Memory B cell (primary cell): ENCODE data around the gene TBC1D8.

ENCODE experiments used
- ATAC-seq: fragments of 150-1000 bp; cut with Tn5 transposase; 2 replicates; pipeline ENCODE4 v1.10.0; 2021; ENCODE audit warnings: low read depth, mild to moderate bottlenecking, moderate library complexity
- DNase-seq, 2 donors: peaks; one replicate each; pipeline ENCODE4 v3.0.0; 2022; ENCODE audit warnings: low spot score in 2 of 2
- H3K27ac Mint-ChIP-seq: one replicate; pipeline ENCODE4 v1.8.0; 2022; ENCODE audit warnings: mild to moderate bottlenecking, moderate library complexity, mixed read lengths
- H3K27me3 Mint-ChIP-seq: one replicate; pipeline ENCODE4 v1.8.0; 2022; ENCODE audit warnings: mixed read lengths
- H3K36me3 Mint-ChIP-seq: one replicate; pipeline ENCODE4 v1.8.0; 2022; ENCODE audit warnings: mild to moderate bottlenecking, mixed read lengths
- H3K4me1 Mint-ChIP-seq: one replicate; pipeline ENCODE4 v1.8.0; 2022; ENCODE audit warnings: mixed read lengths
- H3K4me3 Mint-ChIP-seq: one replicate; pipeline ENCODE4 v1.8.0; 2022; ENCODE audit warnings: mild to moderate bottlenecking, moderate library complexity, mixed read lengths
- H3K9me3 Mint-ChIP-seq: one replicate; pipeline ENCODE4 v1.8.0; 2022; ENCODE audit warnings: mixed read lengths

Gene TBC1D8

DNA sequence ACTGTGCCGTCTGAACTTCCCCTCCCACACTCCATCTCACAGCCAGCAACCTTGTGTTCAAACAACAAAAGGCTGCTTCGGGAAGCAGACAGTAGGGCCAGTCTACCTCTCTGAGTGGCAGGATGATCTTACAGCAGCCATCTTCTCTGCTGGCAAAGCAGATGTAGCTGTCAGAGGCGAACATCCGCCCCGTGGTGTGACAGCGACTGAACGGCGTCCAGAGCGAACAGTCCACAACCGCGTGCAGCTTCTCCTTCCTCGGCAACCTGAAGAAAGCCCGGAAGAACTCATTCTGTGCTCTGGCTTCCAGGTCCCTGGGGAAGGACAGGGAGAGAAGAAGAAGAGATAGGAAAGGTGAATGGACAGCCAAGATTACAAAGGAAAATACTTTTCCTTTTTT, 111.1 kb downstream of the TBC1D8 start:
- H3K27ac Mint-ChIP-seq: no peak overlapping the region
- H3K36me3 Mint-ChIP-seq: peaks cover 3% of the 10 kb centered on the region
- no peak for DNase-seq

DNA sequence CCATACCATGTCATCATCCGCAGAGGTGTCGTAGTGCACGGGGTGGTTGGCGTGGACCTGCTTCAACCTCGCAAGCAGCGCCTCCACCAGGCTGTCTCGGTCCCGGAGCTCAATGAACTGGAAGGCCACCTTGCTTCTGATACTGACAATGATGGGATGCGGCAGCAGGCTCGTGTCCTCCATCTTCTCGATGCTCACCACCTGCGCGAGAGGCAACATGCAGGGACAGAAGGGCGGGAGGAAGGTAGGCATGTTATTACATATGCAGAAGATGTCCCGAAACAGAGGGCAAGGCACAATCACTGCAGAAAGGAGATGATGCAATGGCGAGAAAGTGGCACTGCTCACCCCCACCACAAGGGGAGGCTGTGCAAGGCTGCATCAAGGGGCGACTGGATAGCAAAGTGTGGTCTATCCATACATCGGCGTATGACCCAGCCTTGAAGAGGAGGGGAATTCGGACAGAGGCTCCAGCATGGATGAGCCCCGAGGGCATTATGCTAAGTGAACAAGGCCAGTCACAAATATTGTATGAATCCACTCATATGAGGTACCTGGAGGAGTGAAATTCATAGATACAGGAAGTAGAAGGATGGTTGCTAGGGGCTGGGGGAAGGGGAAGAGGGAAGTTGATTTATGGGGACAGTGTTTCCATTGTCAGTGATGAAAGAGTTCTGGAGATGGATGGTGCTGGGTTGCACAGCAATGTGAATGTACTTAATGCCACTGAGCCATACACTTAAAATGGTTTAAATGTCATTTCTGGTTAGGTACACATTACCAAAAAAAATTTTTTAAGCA, 112.5 kb downstream of the TBC1D8 start:
- no peak overlapping the region for H3K27ac Mint-ChIP-seq
- ATAC-seq: no peak
- no peaks in the 10 kb centered on the region for H3K27me3 Mint-ChIP-seq
- no peaks in the 10 kb centered on the region for H3K9me3 Mint-ChIP-seq
- H3K4me3 Mint-ChIP-seq: no peak overlapping the region
- H3K4me1 Mint-ChIP-seq: peaks cover 8% of the 10 kb centered on the region
- peaks cover 3% of the 10 kb centered on the region for H3K36me3 Mint-ChIP-seq
- DNase-seq: no peak

More for the DNA sequence above, 111.1 kb downstream of the TBC1D8 start:
- no peaks in the 10 kb centered on the region for H3K27me3 Mint-ChIP-seq
- no peaks in the 10 kb centered on the region for H3K9me3 Mint-ChIP-seq
- no peak for ATAC-seq
- H3K4me3 Mint-ChIP-seq: no peak overlapping the region
- H3K4me1 Mint-ChIP-seq: peaks cover 15% of the 10 kb centered on the region

DNA sequence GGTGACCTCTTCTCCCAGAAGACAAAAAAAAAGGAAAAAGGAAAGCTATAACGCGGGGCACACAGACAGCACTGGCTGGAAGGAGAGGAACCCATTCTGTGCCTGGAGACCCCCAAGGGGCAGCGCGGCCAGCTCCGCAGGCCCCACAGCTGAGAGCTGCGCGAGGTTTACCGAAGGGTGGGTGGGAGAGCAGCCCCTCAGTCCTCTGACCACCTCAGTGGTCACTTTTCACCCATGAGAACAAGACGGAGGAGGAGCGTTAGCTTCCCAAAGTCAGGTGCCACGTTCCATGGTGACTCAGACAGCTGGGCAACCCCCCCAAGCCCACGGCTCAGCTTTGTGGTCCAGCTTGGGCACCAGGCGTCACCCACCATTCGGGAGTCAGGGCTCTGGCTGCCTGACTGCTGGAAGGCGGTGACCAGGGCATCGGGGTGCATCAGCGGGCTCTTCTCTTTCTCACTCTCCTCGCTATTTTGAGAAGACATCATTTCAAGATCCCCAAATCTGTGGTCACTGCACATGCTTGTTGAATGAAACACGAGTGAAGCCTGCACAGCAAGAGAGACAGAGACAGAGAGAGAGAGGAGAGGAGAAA, 113.9 kb downstream of the TBC1D8 start:
- H3K4me3 Mint-ChIP-seq: no peak overlapping the region

DNA sequence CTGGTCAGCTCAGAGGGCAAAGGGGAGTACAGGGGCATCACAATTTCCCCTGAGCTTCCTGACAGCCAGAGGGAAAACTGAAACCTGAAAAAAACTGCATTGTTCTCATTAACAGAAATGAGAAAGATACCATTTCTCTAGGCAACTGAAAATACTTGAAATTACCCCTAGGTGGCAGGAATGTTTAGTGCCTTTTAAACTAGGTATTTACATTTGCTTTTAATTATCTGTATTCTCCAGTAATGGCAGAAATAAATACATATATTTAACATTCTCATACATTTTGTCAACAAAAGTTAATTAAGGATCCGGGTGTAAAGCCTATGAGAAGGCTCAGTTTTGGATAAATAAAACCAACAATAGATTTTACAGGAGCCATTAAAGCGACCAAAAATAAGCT, 114.6 kb downstream of the TBC1D8 start:
- Mint-ChIP-seq H3K36me3 (peaks cover 3% of the 10 kb centered on the region), H3K27me3 (no peaks in the 10 kb centered on the region), H3K9me3 (no peaks in the 10 kb centered on the region), H3K27ac (no peak overlapping the region), H3K4me1 (peaks cover 8% of the 10 kb centered on the region), H3K4me3 (no peak overlapping the region)
- DNase-seq: no peak
- no peak for ATAC-seq

More for the DNA sequence above, 113.9 kb downstream of the TBC1D8 start:
- Mint-ChIP-seq H3K4me1 (peaks cover 8% of the 10 kb centered on the region), H3K36me3 (peaks cover 3% of the 10 kb centered on the region), H3K27ac (no peak overlapping the region), H3K9me3 (no peaks in the 10 kb centered on the region), H3K27me3 (no peaks in the 10 kb centered on the region)
- ATAC-seq: no peak
- DNase-seq: no peak

DNA sequence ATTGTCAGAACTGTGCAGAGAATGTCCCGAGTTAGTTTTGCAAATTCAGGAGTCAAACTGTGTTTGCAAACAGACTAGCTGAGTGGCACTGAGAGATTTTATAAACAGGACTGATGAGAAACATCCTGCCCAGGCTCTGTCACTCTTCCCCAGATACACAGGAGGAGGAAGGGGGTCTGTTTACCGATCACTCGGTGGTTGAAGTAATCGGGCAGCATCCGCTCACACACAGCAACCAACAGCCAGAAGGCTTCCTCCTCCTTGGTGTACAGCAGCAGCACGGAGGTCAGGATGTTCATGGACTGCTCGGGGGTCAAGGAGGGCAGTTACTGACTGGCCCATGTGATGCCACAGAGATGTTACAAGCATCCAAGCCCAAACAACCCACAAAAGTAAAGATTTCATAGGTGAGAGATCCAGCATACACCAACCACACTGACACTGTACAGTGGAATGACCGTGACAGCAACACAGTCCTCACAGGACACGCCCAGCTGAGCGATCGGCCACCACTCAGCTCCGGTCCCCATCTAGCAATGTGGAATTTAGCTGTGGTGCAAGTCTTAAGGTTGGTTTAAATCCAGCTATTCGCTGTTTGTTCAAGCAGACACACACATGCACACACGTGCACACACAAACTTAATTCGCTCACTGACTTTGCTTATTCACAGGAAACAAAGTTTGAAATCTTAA, 119.0 kb downstream of the TBC1D8 start:
- Mint-ChIP-seq H3K4me3 (no peak overlapping the region), H3K4me1 (no peaks in the 10 kb centered on the region), H3K36me3 (no peaks in the 10 kb centered on the region), H3K27me3 (no peaks in the 10 kb centered on the region), H3K9me3 (no peaks in the 10 kb centered on the region), H3K27ac (no peak overlapping the region)
- DNase-seq (no peak), ATAC-seq (no peak)

DNA sequence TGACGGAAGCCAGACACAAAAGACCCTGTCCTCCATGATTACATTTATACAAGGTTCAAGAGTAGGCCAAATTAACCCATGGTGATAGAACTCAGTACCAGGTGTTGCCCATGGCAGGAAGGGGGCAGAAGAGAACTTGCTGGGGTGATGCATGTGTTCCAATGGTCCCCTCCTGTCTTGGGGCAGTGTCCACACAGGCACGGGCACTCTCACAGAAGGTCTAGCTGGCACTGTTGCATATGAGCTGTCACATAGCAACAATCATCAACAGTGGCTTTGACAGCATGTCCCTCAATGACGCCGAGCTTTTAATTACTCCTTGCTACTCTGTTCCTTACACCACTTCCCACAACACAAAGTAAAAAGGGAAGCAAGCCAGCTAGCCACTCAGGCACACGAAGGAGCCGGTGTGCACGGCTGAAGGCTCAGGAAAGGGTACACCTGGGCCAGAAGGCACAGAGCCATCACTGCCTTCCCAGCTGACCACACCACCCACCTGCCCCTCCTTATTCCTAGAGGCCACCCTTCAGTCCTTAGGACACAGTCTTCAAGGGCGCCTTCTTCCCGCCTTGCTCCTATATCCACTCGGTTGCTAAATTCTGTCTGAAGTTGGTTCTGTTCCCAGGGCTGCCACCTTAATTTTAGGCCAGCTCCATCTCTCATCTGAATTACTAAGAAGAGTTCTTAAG, 120.2 kb downstream of the TBC1D8 start:
- Mint-ChIP-seq H3K27ac (no peak overlapping the region), H3K4me1 (no peaks in the 10 kb centered on the region), H3K36me3 (no peaks in the 10 kb centered on the region), H3K9me3 (no peaks in the 10 kb centered on the region), H3K4me3 (no peak overlapping the region), H3K27me3 (no peaks in the 10 kb centered on the region)
- DNase-seq: no peak
- ATAC-seq: no peak

DNA sequence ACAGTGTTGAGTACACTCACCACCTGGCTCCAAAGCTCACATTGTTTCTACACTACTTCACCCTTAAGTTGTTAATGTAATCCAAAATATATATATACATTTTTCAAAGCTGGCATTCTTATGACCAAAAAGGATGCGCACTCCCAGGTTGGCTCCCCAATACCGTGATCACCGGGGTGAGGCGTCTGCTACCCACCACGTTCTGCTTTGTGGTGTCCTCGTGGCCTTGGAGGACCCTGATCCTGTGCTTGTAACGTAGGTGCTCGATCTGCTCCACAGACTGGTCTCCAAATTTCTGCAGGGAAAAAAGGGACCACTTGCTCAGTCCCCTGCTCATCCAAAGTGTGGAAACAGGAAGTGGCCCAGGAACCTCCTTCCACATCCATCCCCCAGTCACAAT, 123.3 kb downstream of the TBC1D8 start:
- Mint-ChIP-seq H3K4me1 (no peaks in the 10 kb centered on the region), H3K27ac (no peak overlapping the region), H3K4me3 (no peak overlapping the region), H3K36me3 (no peaks in the 10 kb centered on the region), H3K27me3 (no peaks in the 10 kb centered on the region), H3K9me3 (no peaks in the 10 kb centered on the region)
- DNase-seq (no peak), ATAC-seq (no peak)

DNA sequence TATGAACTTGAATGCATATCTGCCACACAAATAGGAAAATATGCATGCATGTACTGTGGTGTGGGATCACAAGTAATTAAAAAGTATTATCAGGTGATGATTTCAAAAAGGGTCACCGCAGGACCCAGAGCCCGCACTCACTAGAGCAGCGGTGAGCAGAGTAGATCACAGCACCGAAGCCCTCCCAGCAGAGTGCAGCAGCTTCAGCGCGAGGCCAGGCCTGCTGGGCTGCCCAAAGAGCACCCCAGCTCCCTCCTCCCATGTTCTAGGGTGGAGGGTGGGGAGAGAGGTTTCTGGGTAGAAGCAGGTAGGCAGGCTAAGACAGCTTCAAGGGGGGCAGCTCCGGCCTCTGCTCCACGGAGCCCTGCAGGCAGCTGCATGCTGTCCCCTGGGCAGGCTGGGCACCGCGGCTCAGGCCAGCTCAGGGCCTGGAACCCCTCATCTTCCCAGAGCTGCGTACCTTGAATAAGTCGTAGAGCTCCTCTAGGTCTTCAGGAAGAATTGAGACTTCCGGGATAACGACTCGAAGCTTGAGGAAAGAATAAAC, 124.2 kb downstream of the TBC1D8 start:
- Mint-ChIP-seq H3K4me3 (no peak overlapping the region), H3K27me3 (no peaks in the 10 kb centered on the region), H3K27ac (no peak overlapping the region), H3K4me1 (no peaks in the 10 kb centered on the region), H3K9me3 (no peaks in the 10 kb centered on the region), H3K36me3 (no peaks in the 10 kb centered on the region)
- ATAC-seq (no peak), DNase-seq (no peak)

DNA sequence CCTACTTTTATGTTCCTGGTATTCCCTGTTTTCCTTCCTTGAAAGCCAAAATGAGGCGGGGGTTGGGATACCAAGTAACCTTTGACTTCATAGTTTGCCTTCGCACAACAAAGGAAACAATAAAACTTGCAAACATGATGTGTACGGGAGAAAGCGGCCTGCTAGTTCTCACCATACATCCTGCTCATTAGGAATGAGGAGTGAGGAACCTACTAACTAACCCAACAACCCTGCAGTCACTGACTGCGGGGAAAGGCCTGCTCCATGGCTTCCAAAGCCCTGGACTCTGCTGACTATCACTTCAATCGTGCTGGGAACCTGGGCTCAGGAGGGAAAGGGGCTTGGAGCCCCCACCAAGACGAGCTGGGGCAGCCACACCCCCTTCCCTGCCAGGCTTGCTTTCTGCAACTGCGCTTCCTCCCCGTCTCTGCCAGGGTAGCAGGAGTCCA, 124.9 kb downstream of the TBC1D8 start:
- Mint-ChIP-seq H3K27ac (no peak overlapping the region), H3K9me3 (no peaks in the 10 kb centered on the region), H3K4me1 (no peaks in the 10 kb centered on the region), H3K36me3 (no peaks in the 10 kb centered on the region), H3K27me3 (no peaks in the 10 kb centered on the region), H3K4me3 (no peak overlapping the region)
- ATAC-seq (no peak), DNase-seq (no peak)

DNA sequence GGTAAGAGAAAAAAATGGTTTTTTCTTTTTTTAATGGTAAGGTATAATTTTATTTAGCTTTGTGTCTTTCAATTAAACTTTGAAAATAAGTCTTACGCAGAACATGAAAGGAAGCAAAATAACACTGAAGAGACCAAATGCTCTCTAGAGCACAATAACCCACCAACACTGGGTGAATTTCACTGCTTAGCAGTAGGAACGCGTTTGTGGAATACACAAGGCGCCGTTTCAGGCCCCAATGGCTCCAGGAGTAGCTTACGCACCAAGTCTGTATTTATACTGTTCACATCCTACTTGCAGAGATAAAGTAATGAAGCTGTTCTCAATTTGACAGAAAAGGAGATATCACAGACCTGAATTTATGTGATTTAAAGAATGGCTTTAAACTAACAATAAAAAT, 125.6 kb downstream of the TBC1D8 start:
- Mint-ChIP-seq H3K4me1 (no peaks in the 10 kb centered on the region), H3K4me3 (no peak overlapping the region), H3K36me3 (no peaks in the 10 kb centered on the region), H3K9me3 (no peaks in the 10 kb centered on the region), H3K27me3 (no peaks in the 10 kb centered on the region), H3K27ac (no peak overlapping the region)
- DNase-seq: no peak
- no peak for ATAC-seq

DNA sequence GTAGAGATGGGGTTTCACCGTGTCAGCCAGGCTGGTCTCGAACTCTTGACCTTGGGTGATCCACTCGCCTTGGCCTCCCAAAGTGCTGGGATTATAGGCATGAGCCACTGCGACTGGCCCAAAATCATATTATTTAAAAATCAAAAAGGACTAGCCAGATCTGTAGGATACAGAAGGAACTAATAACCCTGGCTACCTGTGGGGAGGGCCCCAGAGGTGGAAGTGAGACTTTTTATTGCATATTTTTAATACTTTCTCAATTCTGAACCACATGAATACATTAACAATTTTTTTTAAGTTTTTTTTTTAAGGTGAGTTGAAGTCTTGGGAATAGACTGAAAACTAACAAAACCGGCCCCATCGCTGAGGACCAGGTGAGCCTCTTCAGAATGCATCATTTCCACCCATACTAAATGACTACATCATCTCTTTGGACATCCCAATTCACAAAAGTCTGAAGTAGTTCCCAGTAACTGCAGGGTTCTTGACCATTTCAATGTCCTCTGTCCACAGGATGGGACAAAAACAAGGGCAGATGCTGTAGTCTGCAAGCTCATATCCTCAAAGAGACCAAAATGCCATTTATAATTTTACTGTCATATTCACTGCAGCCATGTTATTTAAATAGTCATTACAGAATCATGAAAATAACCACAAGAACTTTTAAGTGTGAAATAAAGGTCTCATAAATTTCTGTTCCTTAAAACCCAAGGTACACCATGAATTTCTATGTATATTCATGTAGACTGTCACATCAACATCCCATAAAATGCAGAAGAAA, 127.7 kb downstream of the TBC1D8 start:
- H3K9me3 Mint-ChIP-seq: no peaks in the 10 kb centered on the region
- H3K36me3 Mint-ChIP-seq: peaks cover 3% of the 10 kb centered on the region
- H3K4me1 Mint-ChIP-seq: no peaks in the 10 kb centered on the region
- DNase-seq: no peak
- no peak overlapping the region for H3K4me3 Mint-ChIP-seq
- no peak overlapping the region for H3K27ac Mint-ChIP-seq
- ATAC-seq: no peak
- H3K27me3 Mint-ChIP-seq: no peaks in the 10 kb centered on the region

DNA sequence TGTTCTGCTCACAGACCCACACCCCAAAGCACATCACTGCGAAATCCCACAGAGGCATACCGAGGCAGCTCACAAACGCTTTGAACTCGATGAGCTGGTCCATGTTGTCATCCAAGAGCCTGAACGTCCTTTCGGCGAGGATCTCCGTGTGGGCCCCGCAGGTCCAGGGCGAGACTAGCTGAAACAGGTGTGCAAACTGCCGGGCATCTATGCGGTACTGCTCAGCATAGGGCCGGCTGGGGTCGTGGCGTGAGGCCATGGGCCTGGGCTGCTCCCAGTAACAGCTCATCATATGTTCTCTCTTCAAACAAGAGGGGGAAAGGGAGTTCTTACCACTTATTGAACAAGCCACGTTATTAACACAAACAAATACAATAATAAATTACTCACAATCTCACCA, 129.0 kb downstream of the TBC1D8 start:
- DNase-seq (no peak), ATAC-seq (no peak)
- H3K4me3 Mint-ChIP-seq: no peak overlapping the region
- no peak overlapping the region for H3K27ac Mint-ChIP-seq
- no peaks in the 10 kb centered on the region for H3K9me3 Mint-ChIP-seq
- no peaks in the 10 kb centered on the region for H3K27me3 Mint-ChIP-seq
- H3K4me1 Mint-ChIP-seq: no peaks in the 10 kb centered on the region
- H3K36me3 Mint-ChIP-seq: peaks cover 3% of the 10 kb centered on the region

DNA sequence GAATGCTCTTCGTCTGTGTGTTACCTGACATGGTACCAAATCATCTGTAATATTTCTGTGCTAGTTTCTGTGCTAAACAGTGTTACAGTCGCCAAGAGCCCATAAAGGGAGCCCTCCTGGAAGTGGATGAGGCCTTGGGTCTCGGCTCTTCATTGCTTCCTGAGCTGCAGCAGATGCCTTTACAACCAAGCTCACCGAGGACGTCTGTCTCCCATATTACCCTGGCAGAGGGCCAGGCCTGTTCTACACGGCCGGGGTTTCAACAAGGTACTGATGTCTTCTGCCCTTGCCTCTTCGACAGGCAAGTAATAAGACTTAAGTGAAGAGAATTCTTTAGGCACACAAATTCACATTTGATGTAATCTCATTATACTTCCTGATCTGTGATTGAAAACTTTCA, 132.2 kb downstream of the TBC1D8 start:
- H3K36me3 Mint-ChIP-seq: peaks cover 3% of the 10 kb centered on the region
- no peak for DNase-seq
- no peaks in the 10 kb centered on the region for H3K27me3 Mint-ChIP-seq
- ATAC-seq: no peak
- no peak overlapping the region for H3K4me3 Mint-ChIP-seq
- H3K4me1 Mint-ChIP-seq: no peaks in the 10 kb centered on the region
- no peaks in the 10 kb centered on the region for H3K9me3 Mint-ChIP-seq
- no peak overlapping the region for H3K27ac Mint-ChIP-seq
